ENCODE data around the gene GAGE13.
"Not testable (repeated sequence)": the region's sequence is repeated elsewhere in the genome, so short reads cannot be mapped to it uniquely, and the experiment has no call there.

The GAGE13 gene

GRCh38 chrX:49330421-49330820 lies 961 bp upstream of the GAGE13 start:
- not testable (repeated sequence) for DNase-seq (ENCODE audit: low spot score); FAIRE-seq

- not testable (repeated sequence) for FAIRE-seq; DNase-seq (ENCODE audit: low spot score)
Measured at GRCh38 chrX:49331841-49332240, 459 bp downstream of the GAGE13 start.

GRCh38 chrX:49341449-49341848 lies 10.1 kb downstream of the GAGE13 start:
- FAIRE-seq; DNase-seq (ENCODE audit: low spot score): not testable (repeated sequence)

GRCh38 chrX:49344496-49345175 lies 13.3 kb downstream of the GAGE13 start:
- FAIRE-seq; DNase-seq (ENCODE audit: low spot score): not testable (repeated sequence)

- FAIRE-seq; DNase-seq (ENCODE audit: low spot score): not testable (repeated sequence)
Measured at GRCh38 chrX:49345402-49345801, 14.0 kb downstream of the GAGE13 start.

GRCh38 chrX:49346150-49346549 lies 14.8 kb downstream of the GAGE13 start:
- FAIRE-seq; DNase-seq (ENCODE audit: low spot score): not testable (repeated sequence)

All from urothelium cell line (cell line).